ENCODE results near the gene OR9Q1. TPM values are rescaled to one million over a fixed set of nuclear protein-coding genes. Genes with fewer than 3 reads are reported as not detected.

Gene OR9Q1
- total and polyA plus RNA-seq, 2 of the 13 experiments (the other 11 are each of a cell fraction or from before 2014, with no cell fraction given), result not detected

GRCh38 chr11:58060939-58061672 lies 37.4 kb downstream of the OR9Q1 start (continued):
- TF ChIP-seq NFAT5 (CRISPR knock-in tag; IDR thresholded peaks at IDR 0.05) (no peak), PHF5A (CRISPR knock-in tag; IDR thresholded peaks at IDR 0.05; ENCODE audit: low read depth, unreplicated experiment) (no peak), NCOR1 (IDR thresholded peaks at IDR 0.05; ENCODE audit: borderline replicate concordance, low read length) (peak; percentile 43; the same call in 1 of the 2 replicates), ZSCAN30 (CRISPR knock-in tag; IDR thresholded peaks at IDR 0.05) (no peak), JDP2 (CRISPR knock-in tag; IDR thresholded peaks at IDR 0.05; ENCODE audit: borderline replicate concordance) (no peak), NFIB (CRISPR knock-in tag; IDR thresholded peaks at IDR 0.05; ENCODE audit: borderline replicate concordance) (no peak), KDM6A (CRISPR knock-in tag; IDR thresholded peaks at IDR 0.05; ENCODE audit: low read depth) (no peak), HNRNPH1 (optimal IDR thresholded peaks at IDR 0.05; ENCODE audit: low read depth, low read length) (no peak), RBFOX2 (IDR thresholded peaks at IDR 0.05; ENCODE audit: low read depth, low read length) (no peak), ZNF343 (CRISPR knock-in tag; IDR thresholded peaks at IDR 0.05) (no peak), RCOR2 (CRISPR knock-in tag; IDR thresholded peaks at IDR 0.05) (peak; percentile 75), ZBTB1 (CRISPR knock-in tag; IDR thresholded peaks at IDR 0.05; ENCODE audit: borderline replicate concordance) (no peak), SMARCE1 (IDR thresholded peaks at IDR 0.05; ENCODE audit: borderline replicate concordance) (no peak), ETV6 (CRISPR knock-in tag; conservative IDR thresholded peaks at IDR 0.05) (no peak), TCF7 (IDR thresholded peaks at IDR 0.05; ENCODE audit: low read depth) (peak; percentile 17; the same call in 1 of the 2 replicates), SP140L (CRISPR knock-in tag; IDR thresholded peaks at IDR 0.05; ENCODE audit: borderline replicate concordance) (no peak), TOE1 (CRISPR knock-in tag; IDR thresholded peaks at IDR 0.05) (0 out of 2 replicates have a peak, but pooled peaks have one; percentile 50), TCF12 (IDR thresholded peaks at IDR 0.05) (no peak), TCF12 (CRISPR knock-in tag; IDR thresholded peaks at IDR 0.05) (no peak), NFYC (CRISPR knock-in tag; IDR thresholded peaks at IDR 0.05) (no peak), CHD4 (IDR thresholded peaks at IDR 0.05; ENCODE audit: borderline replicate concordance, low read length) (no peak; the same call in 1 of the 2 replicates)
- TF ChIP-seq, protein P1, sequence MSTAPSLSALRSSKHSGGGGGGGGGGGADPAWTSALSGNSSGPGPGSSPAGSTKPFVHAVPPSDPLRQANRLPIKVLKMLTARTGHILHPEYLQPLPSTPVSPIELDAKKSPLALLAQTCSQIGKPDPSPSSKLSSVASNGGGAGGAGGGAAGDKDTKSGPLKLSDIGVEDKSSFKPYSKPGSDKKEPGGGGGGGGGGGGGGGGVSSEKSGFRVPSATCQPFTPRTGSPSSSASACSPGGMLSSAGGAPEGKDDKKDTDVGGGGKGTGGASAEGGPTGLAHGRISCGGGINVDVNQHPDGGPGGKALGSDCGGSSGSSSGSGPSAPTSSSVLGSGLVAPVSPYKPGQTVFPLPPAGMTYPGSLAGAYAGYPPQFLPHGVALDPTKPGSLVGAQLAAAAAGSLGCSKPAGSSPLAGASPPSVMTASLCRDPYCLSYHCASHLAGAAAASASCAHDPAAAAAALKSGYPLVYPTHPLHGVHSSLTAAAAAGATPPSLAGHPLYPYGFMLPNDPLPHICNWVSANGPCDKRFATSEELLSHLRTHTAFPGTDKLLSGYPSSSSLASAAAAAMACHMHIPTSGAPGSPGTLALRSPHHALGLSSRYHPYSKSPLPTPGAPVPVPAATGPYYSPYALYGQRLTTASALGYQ (CRISPR knock-in tag; IDR thresholded peaks at IDR 0.05), result no peak
- TF ChIP-seq, protein P2, sequence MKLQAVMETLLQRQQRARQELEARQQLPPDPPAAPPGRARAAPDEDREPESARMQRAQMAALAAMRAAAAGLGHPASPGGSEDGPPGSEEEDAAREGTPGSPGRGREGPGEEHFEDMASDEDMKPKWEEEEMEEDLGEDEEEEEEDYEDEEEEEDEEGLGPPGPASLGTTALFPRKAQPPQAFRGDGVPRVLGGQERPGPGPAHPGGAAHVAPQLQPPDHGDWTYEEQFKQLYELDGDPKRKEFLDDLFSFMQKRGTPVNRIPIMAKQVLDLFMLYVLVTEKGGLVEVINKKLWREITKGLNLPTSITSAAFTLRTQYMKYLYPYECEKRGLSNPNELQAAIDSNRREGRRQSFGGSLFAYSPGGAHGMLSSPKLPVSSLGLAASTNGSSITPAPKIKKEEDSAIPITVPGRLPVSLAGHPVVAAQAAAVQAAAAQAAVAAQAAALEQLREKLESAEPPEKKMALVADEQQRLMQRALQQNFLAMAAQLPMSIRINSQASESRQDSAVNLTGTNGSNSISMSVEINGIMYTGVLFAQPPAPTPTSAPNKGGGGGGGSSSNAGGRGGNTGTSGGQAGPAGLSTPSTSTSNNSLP (IDR thresholded peaks at IDR 0.05; ENCODE audit: low read depth, low read length), result peak; percentile 64; the same call in 1 of the 2 replicates
